HG03342 (cell line): ENCODE measurements around the gene CLPTM1L.
"Not testable (repeated sequence)": the region's sequence is repeated elsewhere in the genome, so short reads cannot be mapped to it uniquely, and the experiment has no call there.

ENCODE experiments used
- ATAC-seq: cut with Tn5 transposase; IDR thresholded peaks from one replicate; pipeline ENCODE4 v1.9.1; 2021; ENCODE audit warnings: mild to moderate bottlenecking, moderate library complexity; ENCODE audit not compliant: unreplicated experiment

The CLPTM1L gene

GRCh38 chr5:1278656-1279442 is 66.0 kb downstream of the CLPTM1L start:
- no peak for ATAC-seq

- ATAC-seq = no peak
Observed at GRCh38 chr5:1278216-1278615, 66.7 kb downstream of the CLPTM1L start.

DNA sequence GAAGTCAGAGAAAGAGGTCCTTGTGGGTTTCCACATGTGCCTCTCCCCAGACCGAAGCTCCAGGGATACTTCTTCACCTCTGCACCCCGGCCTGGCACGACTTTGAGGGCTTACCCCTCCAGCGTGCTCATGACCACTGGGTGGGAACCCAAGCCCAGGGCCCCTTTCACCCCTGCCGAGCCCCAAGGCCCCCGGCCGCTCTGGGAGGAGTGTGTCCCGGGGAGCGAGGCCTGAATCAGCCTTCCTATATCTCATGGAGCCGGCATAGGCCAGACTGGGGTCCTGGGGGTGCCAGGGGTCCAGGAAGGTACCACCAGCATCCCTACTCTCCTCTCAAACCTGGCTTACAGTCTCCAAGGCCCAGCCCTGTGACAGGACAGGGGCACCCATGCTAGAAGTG is 67.1 kb downstream of the CLPTM1L start:
- ATAC-seq = no peak

DNA sequence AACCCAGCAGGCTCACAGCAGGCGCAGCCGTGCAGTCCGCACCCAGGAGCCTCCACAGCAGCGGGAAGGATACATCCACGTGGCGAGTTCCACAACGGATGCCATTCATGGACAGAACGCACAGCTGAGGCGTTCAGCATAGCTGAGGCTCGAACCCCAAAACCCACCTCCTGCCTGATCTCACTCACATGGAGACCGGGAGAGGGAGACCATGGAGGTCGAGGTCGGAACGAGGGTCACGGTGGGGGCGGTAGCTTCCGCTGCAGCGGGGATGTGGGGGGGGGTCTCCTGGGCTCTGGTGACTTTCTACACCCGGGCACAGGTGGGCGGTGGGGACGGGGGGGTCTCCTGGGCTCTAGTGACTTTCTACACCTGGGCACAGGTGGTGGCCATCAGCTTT is 67.6 kb downstream of the CLPTM1L start:
- no peak for ATAC-seq

DNA sequence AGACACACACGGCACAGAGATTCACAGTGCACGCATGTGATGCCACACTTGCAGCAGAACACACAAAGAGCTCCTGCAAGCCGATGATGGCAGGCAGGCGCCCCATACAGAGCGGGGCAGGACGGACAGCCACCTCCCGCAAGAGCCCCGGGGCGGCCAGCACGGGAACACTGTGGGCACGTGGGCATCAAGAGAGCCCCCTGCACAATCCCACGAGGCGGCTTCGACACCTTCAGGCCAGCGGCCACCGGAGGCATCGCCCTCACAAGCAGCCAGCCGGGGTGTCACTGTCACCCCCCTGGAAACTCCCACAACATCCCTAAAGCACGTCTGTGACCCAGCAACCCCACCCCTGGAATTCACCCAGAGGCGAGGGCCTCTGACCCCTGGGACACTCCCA is 68.0 kb downstream of the CLPTM1L start:
- no peak for ATAC-seq

DNA sequence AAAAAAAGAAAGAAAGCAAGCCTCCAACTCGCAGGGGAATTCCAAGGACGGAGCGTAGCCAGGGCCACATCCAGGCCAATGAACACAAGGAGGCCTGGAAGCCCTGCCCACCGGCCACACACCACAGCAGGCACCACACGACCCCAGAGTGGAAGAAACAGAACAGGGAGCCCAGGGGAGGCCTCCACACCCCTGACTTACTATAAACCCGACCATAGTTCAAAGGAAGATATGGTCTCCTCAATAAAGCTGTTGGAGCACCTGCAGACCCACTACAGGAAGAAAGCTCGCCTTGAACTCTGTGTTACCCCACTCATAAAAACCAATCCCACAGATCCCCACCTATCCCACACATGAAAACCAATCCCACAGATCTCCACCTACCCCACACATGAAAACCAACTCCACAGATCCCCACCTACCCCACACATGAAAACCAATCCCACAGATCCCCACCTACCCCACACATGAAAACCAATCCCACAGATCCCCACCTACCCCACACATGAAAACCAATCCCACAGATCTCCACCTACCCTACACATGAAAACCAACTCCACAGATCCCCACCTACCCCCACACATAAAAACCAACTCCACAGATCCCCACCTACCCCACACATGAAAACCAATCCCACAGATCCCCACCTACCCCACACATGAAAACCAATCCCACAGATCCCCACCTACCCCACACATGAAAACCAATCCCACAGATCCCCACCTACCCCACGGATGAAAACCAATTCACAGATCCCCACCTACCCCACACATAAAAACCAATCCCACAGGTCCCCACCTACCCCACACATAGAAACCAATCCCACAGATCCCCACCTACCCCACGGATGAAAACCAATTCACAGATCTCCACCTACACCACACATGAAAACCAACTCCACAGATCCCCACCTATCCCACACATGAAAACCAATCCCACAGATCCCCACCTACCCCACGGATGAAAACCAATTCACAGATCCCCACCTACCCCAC is 69.2 kb downstream of the CLPTM1L start:
- not testable (repeated sequence) for ATAC-seq

GRCh38 chr5:1274471-1274870 is 70.4 kb downstream of the CLPTM1L start:
- ATAC-seq = no peak

GRCh38 chr5:1273745-1274144 is 71.2 kb downstream of the CLPTM1L start:
- ATAC-seq = no peak

DNA sequence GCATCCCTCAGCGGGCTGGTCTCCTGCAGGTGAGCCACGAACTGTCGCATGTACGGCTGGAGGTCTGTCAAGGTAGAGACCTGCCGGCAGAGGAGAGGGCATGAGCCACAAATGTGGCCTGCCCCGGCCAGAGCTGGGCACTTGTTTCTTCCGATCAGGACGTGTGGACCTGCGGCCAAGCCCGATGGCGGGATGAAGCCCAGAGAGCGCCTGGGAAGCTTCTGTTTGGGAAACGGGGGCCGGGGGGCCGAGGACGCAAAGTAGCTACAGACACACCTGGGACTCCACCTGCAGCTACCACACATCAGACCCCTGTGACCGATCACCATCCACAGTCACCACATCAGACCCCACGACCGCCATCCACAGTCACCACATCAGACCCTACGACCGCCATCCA is 72.7 kb downstream of the CLPTM1L start:
- ATAC-seq = no peak

DNA sequence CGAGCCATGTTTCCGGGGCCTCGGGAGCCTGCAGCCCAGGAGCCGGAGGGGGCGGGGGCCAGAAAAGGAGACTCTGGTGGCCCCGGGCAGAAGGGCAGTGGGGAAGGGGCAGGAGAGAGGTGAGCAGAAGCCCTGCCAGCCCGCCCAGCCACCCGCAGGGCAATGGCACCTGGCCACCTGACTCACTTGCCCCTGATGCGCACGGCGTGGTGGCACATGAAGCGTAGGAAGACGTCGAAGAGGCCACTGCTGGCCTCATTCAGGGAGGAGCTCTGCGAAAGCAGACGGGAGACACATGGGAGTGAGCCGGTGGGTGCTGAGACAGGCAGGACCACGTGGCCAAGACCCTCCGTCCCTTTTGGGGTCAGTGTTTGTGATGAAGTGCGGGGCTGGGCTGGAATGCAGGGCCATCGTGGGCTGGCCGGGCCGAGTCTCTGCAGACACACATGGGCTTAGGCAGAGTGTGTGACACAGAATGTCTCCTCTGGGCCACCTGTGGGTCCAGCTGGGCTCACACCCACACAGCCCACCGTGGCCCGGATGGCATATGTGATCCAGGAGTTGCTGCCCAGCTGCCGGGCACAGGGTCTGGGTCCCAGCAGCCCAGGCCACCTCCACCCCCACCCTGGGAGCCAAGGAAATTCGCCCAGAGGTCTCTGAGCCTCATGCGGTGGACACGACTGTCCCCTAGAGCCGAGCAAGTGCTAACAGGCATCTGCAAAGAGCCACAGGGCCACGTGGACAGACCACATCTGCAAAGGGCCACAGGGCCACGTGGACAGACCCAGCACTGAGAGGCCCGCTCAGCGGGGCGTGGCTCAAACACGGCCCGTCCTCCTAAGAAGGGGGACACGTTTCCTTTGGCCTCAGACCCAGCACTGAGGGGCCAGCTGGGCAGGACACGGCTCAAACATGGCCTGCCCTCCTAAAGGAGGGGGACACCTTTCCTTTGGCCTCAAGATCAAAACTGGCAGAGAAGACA is 73.7 kb downstream of the CLPTM1L start:
- no peak for ATAC-seq

DNA sequence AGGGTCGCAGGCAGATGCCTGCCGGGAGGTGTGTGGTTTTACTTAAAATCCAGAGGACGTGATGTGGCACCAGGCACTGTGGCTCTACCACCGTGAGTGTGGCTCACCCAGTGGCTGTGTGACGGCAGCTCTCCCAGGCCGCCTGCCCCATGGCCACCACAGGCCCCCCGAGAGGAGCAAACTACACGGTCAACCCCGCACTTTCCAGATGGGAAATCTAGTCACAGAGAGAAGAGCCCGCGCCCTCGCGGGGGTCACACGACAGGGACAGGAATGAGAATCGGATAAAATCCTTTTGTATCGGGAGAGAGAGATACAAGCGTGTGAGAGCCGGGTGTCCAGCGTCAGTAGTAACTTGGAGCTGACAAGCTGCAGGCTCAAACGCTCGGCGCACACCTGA is 74.5 kb downstream of the CLPTM1L start:
- ATAC-seq = no peak

DNA sequence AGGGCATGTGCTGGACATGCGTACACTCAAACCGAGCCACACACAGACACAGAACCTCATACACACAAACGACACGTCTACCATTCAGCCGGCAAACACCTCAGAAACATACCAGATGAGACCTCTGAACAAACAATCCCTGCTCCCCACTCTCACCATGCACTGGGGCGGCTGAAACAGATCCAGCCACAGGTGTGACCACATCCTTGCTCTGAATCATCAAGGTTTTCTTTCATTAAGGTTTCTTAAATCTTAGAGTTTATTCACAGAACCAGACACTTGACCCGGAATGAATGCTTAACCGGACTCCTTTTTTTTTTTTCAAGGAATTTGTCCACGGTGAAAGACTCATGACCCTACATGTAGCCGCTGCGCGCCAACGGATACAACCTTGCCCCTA is 76.2 kb downstream of the CLPTM1L start:
- no peak for ATAC-seq

GRCh38 chr5:1268056-1268455 is 76.8 kb downstream of the CLPTM1L start:
- ATAC-seq = no peak
